GM12873 (cell line): ENCODE measurements around the gene DNAH7.

Experiments used
- CTCF ChIP-seq: IDR thresholded peaks from 2 replicates; pipeline ENCODE4 v1.5.1; 2012; ENCODE audit warnings: low read depth, mild to moderate bottlenecking, moderate library complexity, low read length, control low read depth; ENCODE audit not compliant: insufficient read depth; ENCODE audit errors: missing control alignments

DNAH7 gene

GRCh38 chr2:195959341-195959740 is 109.3 kb downstream of the DNAH7 start:
- no peak for TF ChIP-seq CTCF

DNA sequence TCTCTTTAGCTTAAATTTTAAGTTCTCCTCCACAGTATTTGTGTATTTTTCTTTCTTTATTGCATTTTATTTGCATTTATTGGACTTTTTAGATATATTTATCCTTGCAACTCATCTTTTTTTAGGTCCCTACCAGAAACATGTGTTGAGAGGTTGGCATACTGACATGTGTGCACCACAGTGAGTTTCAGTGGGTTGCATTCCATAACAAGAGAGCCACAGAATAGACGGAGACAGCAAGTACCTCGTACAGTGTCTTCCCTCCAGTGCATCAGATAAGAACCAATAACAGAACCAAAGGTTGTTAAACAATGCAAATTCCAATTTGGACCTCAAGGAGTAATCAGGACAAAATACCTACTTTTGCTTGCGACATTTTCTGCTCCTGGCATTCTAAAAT is 111.9 kb downstream of the DNAH7 start:
- no peak for TF ChIP-seq CTCF

- TF ChIP-seq CTCF = no peak
Observed at GRCh38 chr2:195945056-195945455, 123.6 kb downstream of the DNAH7 start.

DNA sequence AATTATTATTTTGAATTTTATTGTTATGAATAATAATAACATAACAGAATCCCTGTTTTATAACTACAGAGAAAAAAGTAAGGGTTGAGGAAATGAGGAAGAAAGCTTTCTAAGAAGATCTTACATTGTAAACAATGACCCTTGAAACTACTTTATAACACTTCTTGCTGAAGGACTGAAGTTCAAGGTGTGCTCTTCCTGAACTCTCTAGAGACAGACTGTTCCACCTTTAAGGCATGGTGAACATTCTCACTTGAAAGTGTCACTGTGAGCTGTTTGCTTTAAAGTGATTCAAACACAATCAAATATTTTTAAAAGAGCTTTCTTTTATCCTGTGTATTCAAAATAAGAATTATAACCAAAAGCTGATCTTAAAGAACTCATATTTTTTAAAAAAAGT is 131.5 kb downstream of the DNAH7 start:
- no peak for TF ChIP-seq CTCF

- TF ChIP-seq CTCF = no peak
Observed at GRCh38 chr2:195934484-195934883, 134.2 kb downstream of the DNAH7 start.

DNA sequence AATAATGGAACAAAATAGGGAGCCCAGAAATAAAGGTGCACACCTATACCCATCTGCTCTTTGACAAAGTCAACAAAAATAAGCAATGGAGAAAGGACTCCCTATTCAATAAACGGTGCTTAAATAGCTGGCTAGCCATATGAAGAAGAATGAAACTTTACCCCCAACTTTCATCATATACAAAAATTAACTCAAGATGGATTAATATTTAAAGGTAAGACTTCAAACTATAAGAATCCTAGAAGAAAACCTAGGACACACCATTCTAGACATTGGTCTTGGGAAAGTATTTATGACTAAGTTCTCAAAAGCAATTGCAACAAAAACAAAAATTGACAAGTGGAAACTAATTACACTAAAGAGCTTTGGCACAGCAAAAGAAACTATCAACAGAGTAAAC is 139.1 kb downstream of the DNAH7 start:
- no peak for TF ChIP-seq CTCF

GRCh38 chr2:195925120-195925519 is 143.5 kb downstream of the DNAH7 start:
- no peak for TF ChIP-seq CTCF
